Activated T-cell treated with anti-CD3 and anti-CD28 coated beads for 24 hours (primary cell): ENCODE data around the gene ERCC8.

ENCODE experiments used
- DNase-seq: peaks from one replicate; pipeline ENCODE4 v3.0.0-alpha.2; 2020; ENCODE audit warnings: low read depth

The ERCC8 gene

GRCh38 chr5:60835554-60835953, 109.3 kb downstream of the ERCC8 start:
- no peak for DNase-seq

- DNase-seq, result no peak
Measured at GRCh38 chr5:60833520-60833919, 111.3 kb downstream of the ERCC8 start.

GRCh38 chr5:60830581-60831127, 114.2 kb downstream of the ERCC8 start:
- no peak for DNase-seq

- DNase-seq, result no peak
Measured at GRCh38 chr5:60829490-60830266, 115.2 kb downstream of the ERCC8 start.

GRCh38 chr5:60827201-60827600, 117.7 kb downstream of the ERCC8 start:
- no peak for DNase-seq

- no peak for DNase-seq
Measured at GRCh38 chr5:60826653-60827052, 118.2 kb downstream of the ERCC8 start.
